ENCODE data around the gene LYSET. TPM values are rescaled to one million over a fixed set of nuclear protein-coding genes. Genes with fewer than 3 reads are reported as not detected.
"Not testable (repeated sequence)": the region's sequence is repeated elsewhere in the genome, so short reads cannot be mapped to it uniquely, and the experiment has no call there.

Gene LYSET
- polyA plus RNA-seq (2013, experiment 1 of 4), result 27.9 TPM
- polyA plus RNA-seq (2013, experiment 2 of 4), result 27.0 TPM
- polyA plus RNA-seq (2013, experiment 3 of 4), result 27.0 TPM
- polyA plus RNA-seq (2013, experiment 4 of 4), result 27.9 TPM

DNA sequence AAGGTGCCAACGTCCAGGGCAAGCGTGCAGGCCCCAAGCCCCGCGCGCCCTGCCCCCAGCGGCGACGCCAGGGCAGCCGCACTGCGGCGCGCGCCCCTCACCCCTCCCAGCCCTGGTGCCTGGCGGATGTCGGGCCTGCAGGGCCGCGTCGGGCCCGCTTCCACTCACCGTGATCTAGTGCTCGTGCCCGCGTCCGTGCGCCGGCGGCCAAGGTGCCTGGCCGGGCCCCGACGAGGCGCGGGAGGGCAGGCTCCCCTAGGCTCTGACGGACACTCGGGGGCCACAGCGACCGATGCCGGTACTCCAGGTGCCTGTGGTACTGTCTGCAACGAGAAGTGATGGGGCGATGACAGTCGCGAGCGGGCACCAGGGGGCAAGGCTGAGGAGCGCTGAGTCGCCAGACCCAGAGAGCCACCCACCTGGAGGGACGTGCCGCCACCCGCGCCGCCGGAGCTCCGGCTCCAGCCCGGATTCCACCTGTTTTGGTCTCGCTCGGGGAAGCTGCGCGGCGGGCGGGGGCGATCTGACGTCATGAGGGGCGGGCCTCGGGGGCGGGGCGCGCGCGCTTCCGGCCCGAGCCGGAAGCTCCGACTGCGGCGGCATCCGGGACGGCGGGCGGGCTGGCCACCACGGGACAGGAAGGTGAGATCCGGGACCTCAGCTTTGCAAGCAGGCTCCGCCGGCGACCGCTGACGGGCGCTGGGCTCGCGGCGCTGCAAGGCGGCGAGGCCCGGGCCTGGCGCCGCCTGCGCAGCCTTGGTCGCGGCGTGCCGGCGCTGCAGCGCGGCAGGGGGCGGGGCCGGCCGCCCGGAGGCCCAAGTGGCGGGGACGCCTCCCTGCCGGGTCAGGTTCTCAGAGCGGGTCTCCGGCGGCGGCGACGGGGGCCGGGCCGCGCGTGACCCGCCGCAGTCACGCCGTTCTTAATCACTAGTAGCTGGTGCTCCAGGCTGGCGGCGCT lies at the start of gene LYSET, which contains the start of gene MOAP1:
Gene LYSET, plus strand, starts transcription at position 927 of the 958 bp plus-strand sequence. CDS start 89 bp downstream, outside the sequence.
Gene MOAP1, minus strand, starts transcription at position 507 of the 958 bp plus-strand sequence. CDS start 655 bp downstream, outside the sequence.
- Histone ChIP-seq H3K9me3 (ENCODE audit: control insufficient read depth, low read length) (no peaks in the 10 kb centered on the region), H3K4me3 (ENCODE audit: insufficient read depth, low read depth, low read length) (peak within 1 kb of the TSS; percentile 91), H3K27me3 (ENCODE audit: control insufficient read depth, insufficient read depth, low read length, poor library complexity, severe bottlenecking) (no peaks in the 10 kb centered on the region), H3K27ac (ENCODE audit: insufficient read depth, low read depth, low read length, poor library complexity, severe bottlenecking) (peak within 1 kb of the TSS; percentile 84), H3K36me3 (ENCODE audit: control insufficient read depth, insufficient read depth, low read length) (no peaks in the 10 kb centered on the region), H3K4me1 (ENCODE audit: control insufficient read depth, insufficient read depth, low read length) (no peaks in the 10 kb centered on the region)
- 0% methylated on average over 124 of the region's 124 CpGs for WGBS, 2 experiments

DNA sequence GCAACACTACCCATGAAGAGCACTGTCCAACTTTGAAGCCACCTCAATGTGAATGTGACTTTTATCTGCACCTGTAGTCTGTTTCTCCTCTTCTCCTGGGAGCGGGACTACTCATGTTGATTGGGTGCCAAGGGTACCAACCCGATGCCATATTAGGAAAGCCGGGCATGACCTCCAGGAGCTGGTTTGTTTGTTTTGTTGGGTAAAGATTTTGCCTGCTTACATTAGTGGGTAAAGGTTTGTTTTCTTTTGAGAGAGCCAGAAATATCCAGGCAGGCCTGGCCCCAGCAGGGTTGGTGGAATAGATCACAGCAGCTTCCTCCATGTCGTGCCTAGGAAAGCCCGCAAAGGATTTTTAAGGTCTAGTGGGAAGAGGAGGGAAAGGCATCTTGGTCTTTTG lies 49.7 kb upstream of the LYSET start:
- no peaks in the 10 kb centered on the region for H3K36me3 ChIP-seq (ENCODE audit: control insufficient read depth, insufficient read depth, low read length)
- 92% methylated on average over 5 of the region's 5 CpGs for WGBS, 2 experiments

DNA sequence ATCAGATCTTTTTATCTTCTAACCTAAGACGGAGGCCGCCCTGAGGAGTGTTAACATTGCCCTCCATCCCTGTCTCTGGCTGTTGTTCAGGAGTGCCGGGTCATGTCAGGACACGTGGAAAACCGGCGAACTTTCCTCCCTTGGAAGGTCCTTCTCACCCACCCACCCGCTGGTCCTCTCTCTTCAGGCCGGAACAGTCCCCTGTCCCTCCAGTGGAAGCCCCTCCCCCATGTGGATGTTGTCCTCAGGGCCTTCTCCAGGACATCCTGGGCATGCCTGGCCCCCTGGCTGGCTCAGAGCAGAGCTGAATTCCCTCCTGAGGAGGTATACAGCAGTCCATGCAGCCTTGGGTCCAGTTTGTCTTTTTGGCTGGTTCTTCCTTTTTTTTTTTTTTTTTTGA lies 49.1 kb upstream of the LYSET start:
- Histone ChIP-seq H3K4me3 (ENCODE audit: insufficient read depth, low read depth, low read length) (no peak overlapping the region), H3K27me3 (ENCODE audit: control insufficient read depth, insufficient read depth, low read length, poor library complexity, severe bottlenecking) (no peaks in the 10 kb centered on the region), H3K4me1 (ENCODE audit: control insufficient read depth, insufficient read depth, low read length) (no peaks in the 10 kb centered on the region), H3K9me3 (ENCODE audit: control insufficient read depth, low read length) (no peaks in the 10 kb centered on the region), H3K27ac (ENCODE audit: insufficient read depth, low read depth, low read length, poor library complexity, severe bottlenecking) (no peak overlapping the region), H3K36me3 (ENCODE audit: control insufficient read depth, insufficient read depth, low read length) (no peaks in the 10 kb centered on the region)
- 86 to 89% methylated on average over 8 of the region's 8 CpGs for WGBS, 2 experiments

More for the DNA sequence above, 49.7 kb upstream of the LYSET start:
- H3K4me3 ChIP-seq (ENCODE audit: insufficient read depth, low read depth, low read length), result no peak overlapping the region
- H3K27me3 ChIP-seq (ENCODE audit: control insufficient read depth, insufficient read depth, low read length, poor library complexity, severe bottlenecking), result no peaks in the 10 kb centered on the region
- H3K9me3 ChIP-seq (ENCODE audit: control insufficient read depth, low read length), result no peaks in the 10 kb centered on the region
- H3K4me1 ChIP-seq (ENCODE audit: control insufficient read depth, insufficient read depth, low read length), result no peaks in the 10 kb centered on the region
- no peak overlapping the region for H3K27ac ChIP-seq (ENCODE audit: insufficient read depth, low read depth, low read length, poor library complexity, severe bottlenecking)

- not testable (repeated sequence) for H3K27me3 ChIP-seq (ENCODE audit: control insufficient read depth, insufficient read depth, low read length, poor library complexity, severe bottlenecking); H3K4me3 ChIP-seq (ENCODE audit: insufficient read depth, low read depth, low read length); H3K9me3 ChIP-seq (ENCODE audit: control insufficient read depth, low read length); H3K27ac ChIP-seq (ENCODE audit: insufficient read depth, low read depth, low read length, poor library complexity, severe bottlenecking); H3K4me1 ChIP-seq (ENCODE audit: control insufficient read depth, insufficient read depth, low read length); H3K36me3 ChIP-seq (ENCODE audit: control insufficient read depth, insufficient read depth, low read length)
- 94 to 95% methylated on average over 13 of the region's 13 CpGs for WGBS, 2 experiments
These were observed 48.6 kb upstream of the LYSET start for GRCh38 chr14:93136508-93136907.

- Histone ChIP-seq H3K27me3 (ENCODE audit: control insufficient read depth, insufficient read depth, low read length, poor library complexity, severe bottlenecking) (no peaks in the 10 kb centered on the region), H3K9me3 (ENCODE audit: control insufficient read depth, low read length) (no peaks in the 10 kb centered on the region), H3K4me3 (ENCODE audit: insufficient read depth, low read depth, low read length) (no peak overlapping the region), H3K27ac (ENCODE audit: insufficient read depth, low read depth, low read length, poor library complexity, severe bottlenecking) (no peak overlapping the region), H3K4me1 (ENCODE audit: control insufficient read depth, insufficient read depth, low read length) (no peaks in the 10 kb centered on the region), H3K36me3 (ENCODE audit: control insufficient read depth, insufficient read depth, low read length) (no peaks in the 10 kb centered on the region)
- WGBS, 2 experiments, result 83 to 84% methylated on average over 17 of the region's 17 CpGs
These were observed 47.3 kb upstream of the LYSET start for GRCh38 chr14:93137864-93138263.

GRCh38 chr14:93142854-93143652 lies 42.1 kb upstream of the LYSET start:
- 93% methylated on average over 13 of the region's 13 CpGs for WGBS, 2 experiments
- H3K36me3 ChIP-seq (ENCODE audit: control insufficient read depth, insufficient read depth, low read length), result no peaks in the 10 kb centered on the region
- no peak overlapping the region for H3K4me3 ChIP-seq (ENCODE audit: insufficient read depth, low read depth, low read length)
- H3K4me1 ChIP-seq (ENCODE audit: control insufficient read depth, insufficient read depth, low read length), result peaks cover 4% of the 10 kb centered on the region
- no peak overlapping the region for H3K27ac ChIP-seq (ENCODE audit: insufficient read depth, low read depth, low read length, poor library complexity, severe bottlenecking)
- H3K9me3 ChIP-seq (ENCODE audit: control insufficient read depth, low read length), result no peaks in the 10 kb centered on the region
- H3K27me3 ChIP-seq (ENCODE audit: control insufficient read depth, insufficient read depth, low read length, poor library complexity, severe bottlenecking), result no peaks in the 10 kb centered on the region

GRCh38 chr14:93146119-93146518 lies 39.0 kb upstream of the LYSET start:
- Histone ChIP-seq H3K27ac (ENCODE audit: insufficient read depth, low read depth, low read length, poor library complexity, severe bottlenecking) (no peak overlapping the region), H3K36me3 (ENCODE audit: control insufficient read depth, insufficient read depth, low read length) (no peaks in the 10 kb centered on the region), H3K4me3 (ENCODE audit: insufficient read depth, low read depth, low read length) (no peak overlapping the region), H3K9me3 (ENCODE audit: control insufficient read depth, low read length) (no peaks in the 10 kb centered on the region), H3K4me1 (ENCODE audit: control insufficient read depth, insufficient read depth, low read length) (peaks cover 16% of the 10 kb centered on the region), H3K27me3 (ENCODE audit: control insufficient read depth, insufficient read depth, low read length, poor library complexity, severe bottlenecking) (no peaks in the 10 kb centered on the region)
- WGBS, 2 experiments, result 93 to 95% methylated on average over 9 of the region's 9 CpGs

- 92 to 93% methylated on average over 8 of the region's 8 CpGs for WGBS, 2 experiments
These were observed 36.1 kb upstream of the LYSET start for GRCh38 chr14:93148979-93149378.

GRCh38 chr14:93150227-93151208 lies 34.6 kb upstream of the LYSET start:
- no peak overlapping the region for H3K4me3 ChIP-seq (ENCODE audit: insufficient read depth, low read depth, low read length)
- peaks cover 16% of the 10 kb centered on the region for H3K4me1 ChIP-seq (ENCODE audit: control insufficient read depth, insufficient read depth, low read length)
- no peaks in the 10 kb centered on the region for H3K9me3 ChIP-seq (ENCODE audit: control insufficient read depth, low read length)
- 48 to 50% methylated on average over 16 of the region's 16 CpGs for WGBS, 2 experiments
- no peaks in the 10 kb centered on the region for H3K27me3 ChIP-seq (ENCODE audit: control insufficient read depth, insufficient read depth, low read length, poor library complexity, severe bottlenecking)
- H3K36me3 ChIP-seq (ENCODE audit: control insufficient read depth, insufficient read depth, low read length), result no peaks in the 10 kb centered on the region
- H3K27ac ChIP-seq (ENCODE audit: insufficient read depth, low read depth, low read length, poor library complexity, severe bottlenecking), result no peak overlapping the region

More at GRCh38 chr14:93148979-93149378, 36.1 kb upstream of the LYSET start:
- no peaks in the 10 kb centered on the region for H3K27me3 ChIP-seq (ENCODE audit: control insufficient read depth, insufficient read depth, low read length, poor library complexity, severe bottlenecking)
- no peak overlapping the region for H3K4me3 ChIP-seq (ENCODE audit: insufficient read depth, low read depth, low read length)
- no peaks in the 10 kb centered on the region for H3K36me3 ChIP-seq (ENCODE audit: control insufficient read depth, insufficient read depth, low read length)
- H3K9me3 ChIP-seq (ENCODE audit: control insufficient read depth, low read length), result no peaks in the 10 kb centered on the region
- peaks cover 16% of the 10 kb centered on the region for H3K4me1 ChIP-seq (ENCODE audit: control insufficient read depth, insufficient read depth, low read length)
- H3K27ac ChIP-seq (ENCODE audit: insufficient read depth, low read depth, low read length, poor library complexity, severe bottlenecking), result no peak overlapping the region
